K562 (cell line): ENCODE data around the gene TRMT10B. TPM values are rescaled to one million over a fixed set of nuclear protein-coding genes. Genes with fewer than 3 reads are reported as not detected.

Source experiments
- CREB1 ChIP-seq, 2 experiments: sonication (generic) in 1 of 2; formaldehyde crosslinking in 1 of 2; IDR thresholded peaks; 2 replicates each; pipeline versions ENCODE4 v1.6.1 to v1.8.0; 2012 to 2022; ENCODE audit warnings: inconsistent platforms in 1 of 2, mild to moderate bottlenecking in 1 of 2, missing genetic modification reagents in 1 of 2, moderate library complexity in 1 of 2
- CTBP1 ChIP-seq: fragments of 450-650 bp; IDR thresholded peaks from 2 replicates; pipeline ENCODE4 v1.6.1; 2016; ENCODE audit warnings: borderline replicate concordance
- E2F6 ChIP-seq, 2 experiments: IDR thresholded peaks; 2 replicates each; pipeline ENCODE4 v1.6.1; 2011; ENCODE audit warnings: borderline replicate concordance in 1 of 2, control low read depth in 1 of 2, low read depth in 1 of 2, low read length in 1 of 2, mild to moderate bottlenecking in 1 of 2, mixed read lengths in 1 of 2, moderate library complexity in 1 of 2; ENCODE audit not compliant: insufficient read depth in 1 of 2, insufficient read length in 1 of 2, poor library complexity in 1 of 2, severe bottlenecking in 1 of 2; ENCODE audit errors: extremely low read depth in 1 of 2
- ELK1 ChIP-seq: sonication (generic); formaldehyde crosslinking; IDR thresholded peaks from 2 replicates; pipeline ENCODE4 v1.8.1; 2022; ENCODE audit warnings: missing genetic modification reagents
- HDAC6 ChIP-seq: IDR thresholded peaks from 2 replicates; pipeline ENCODE4 v1.6.1; 2012; ENCODE audit warnings: low read depth, mild to moderate bottlenecking, control low read depth, inconsistent platforms, low read length, moderate library complexity
- HIVEP1 ChIP-seq: fragments of 250-450 bp; sonication (Bioruptor Pico); IDR thresholded peaks from 2 replicates; pipeline ENCODE4 v1.4.0; 2020; ENCODE audit warnings: mild to moderate bottlenecking
- JUND ChIP-seq, 2 experiments: IDR thresholded peaks; 2 replicates in 1 of 2; 3 replicates in 1 of 2; pipeline ENCODE4 v1.6.1; 2011; ENCODE audit warnings: borderline replicate concordance in 2 of 2, low read depth in 2 of 2, low read length in 2 of 2, improper control_type of control experiment in 1 of 2, missing biosample characterization in 1 of 2, missing genetic modification characterization in 1 of 2, missing genetic modification reagents in 1 of 2
- RCOR1 ChIP-seq, 2 experiments: IDR thresholded peaks; 2 replicates each; pipeline ENCODE4 v1.6.1; 2012; ENCODE audit warnings: low read depth in 2 of 2, low read length in 2 of 2, borderline replicate concordance in 1 of 2, improper control_type of control experiment in 1 of 2
- U2AF1 ChIP-seq: fragments of 200-400 bp; formaldehyde crosslinking; optimal IDR thresholded peaks from 2 replicates; pipeline ENCODE3; 2017; ENCODE audit warnings: mild to moderate bottlenecking, low read depth, low read length, moderate library complexity
- ZEB2 ChIP-seq: fragments of 450-650 bp; IDR thresholded peaks from 2 replicates; pipeline ENCODE4 v1.6.1; 2016
- ZNF586 ChIP-seq: fragments of 450-650 bp; formaldehyde crosslinking; conservative IDR thresholded peaks from 2 replicates; pipeline ENCODE4 v1.4.0; 2020; ENCODE audit warnings: mild to moderate bottlenecking, moderate library complexity
- polyA plus RNA-seq, 8 experiments: library from polyadenylated mRNA; depleted of rRNA in 4 of 8; stranded (reverse) in 5 of 8; unstranded in 3 of 8; fragments of >200 nt; fragmentation: Nextera tagmentation in 2 of 8; fragmentation: Illumina TruSeq in 1 of 8; extraction: Ambion mirVana in 2 of 8; extraction: Trizol in 1 of 8; gene quantifications; 2 replicates each; pipeline versions ENCODE4 v1.2.1 to v1.2.3, GENCODE V29; 2011 to 2014; ENCODE audit warnings: inconsistent platforms in 1 of 8, missing spikeins in 1 of 8
- total RNA-seq, 7 experiments: library from RNA; depleted of rRNA in 6 of 7; stranded (reverse); fragments of >200 nt in 6 of 7; fragmentation: Illumina TruSeq in 2 of 7; extraction: Trizol in 2 of 7; gene quantifications; 2 replicates each; pipeline versions ENCODE4 v1.2.1 to v1.2.3, GENCODE V29; 2011 to 2021; ENCODE audit warnings: low replicate concordance in 1 of 7

TRMT10B gene
- total and polyA plus RNA-seq, 9 of the 15 experiments (the other 6 are each of a cell fraction or from before 2014, with no cell fraction given): 2.9 to 13.4 (median 7.0) TPM

GRCh38 chr9:37746448-37747270 is 6.9 kb upstream of the TRMT10B start (continued):
- TF ChIP-seq E2F6 (IDR thresholded peaks at IDR 0.05; ENCODE audit: borderline replicate concordance in 1 of 2, extremely low read depth in 1 of 2, insufficient read depth in 1 of 2, insufficient read length in 1 of 2, low read depth in 1 of 2, low read length in 1 of 2, poor library complexity in 1 of 2, severe bottlenecking in 1 of 2) (no peak), ZEB2 (0 out of 2 replicates have a peak, but pooled peaks have one; percentile 37), U2AF1 (no peak), ELK1 (no peak), HIVEP1 (CRISPR knock-in tag) (0 out of 2 replicates have a peak, but pooled peaks have one; percentile 31), CREB1 (IDR thresholded peaks at IDR 0.05) (no peak), CREB1 (CRISPR knock-in tag; IDR thresholded peaks at IDR 0.05) (no peak), RCOR1 (IDR thresholded peaks at IDR 0.05; ENCODE audit: borderline replicate concordance in 1 of 2, low read depth in 2 of 2, low read length in 2 of 2) (peak in 1 of 2 experiments; percentile 13; a peak in 1 of 4 replicates), HDAC6 (no peak), ZNF586 (CRISPR knock-in tag) (no peak), CTBP1 (peak; percentile 59; the same call in 1 of the 2 replicates), JUND (IDR thresholded peaks at IDR 0.05; ENCODE audit: borderline replicate concordance, low read depth, low read length) (no peak), JUND (tag; IDR thresholded peaks at IDR 0.05; ENCODE audit: borderline replicate concordance, low read depth, low read length) (0 out of 3 replicates have a peak, but pooled peaks have one; percentile 24)
